Fibroblast of peridontal ligament (primary cell): ENCODE results near the gene PRAMEF20.

Source experiments
- DNase-seq: peaks from one replicate; pipeline ENCODE4 v3.0.0-alpha.2; 2010; ENCODE audit errors: extremely low read depth

The PRAMEF20 gene

GRCh38 chr1:13462682-13463081 is 52.4 kb downstream of the PRAMEF20 start:
- DNase-seq: no peak

- DNase-seq: no peak
Observed at GRCh38 chr1:13465515-13465914, 55.3 kb downstream of the PRAMEF20 start.

GRCh38 chr1:13469343-13469742 is 59.1 kb downstream of the PRAMEF20 start:
- DNase-seq: no peak
